Sigmoid colon (tissue), 4 donors: ENCODE data around the gene KLHL3.

Experiments
- CTCF ChIP-seq, 4 experiments: fragments of 450-650 bp in 3 of 4; fragments of 200-600 bp in 1 of 4; IDR thresholded peaks; one replicate each; pipeline ENCODE4 v1.5.1; 2016 to 2019; ENCODE audit warnings: antibody characterized with exemption in 4 of 4, mild to moderate bottlenecking in 3 of 4, moderate library complexity in 2 of 4
- POLR2AphosphoS5 ChIP-seq, 4 donors: sonication (generic); formaldehyde crosslinking; IDR thresholded peaks; one replicate each; pipeline ENCODE4 v1.6.1; 2017; ENCODE audit warnings: antibody characterized with exemption in 4 of 4

- TF ChIP-seq CTCF (IDR thresholded peaks at IDR 0.05) (no peak), POLR2AphosphoS5 (IDR thresholded peaks at IDR 0.05) (no peak)
These were observed at the start of gene KLHL3 for GRCh38 chr5:137735555-137736284.
